Measurements from ENCODE around the gene CMC2. TPM values are rescaled to one million over a fixed set of nuclear protein-coding genes. Genes with fewer than 3 reads are reported as not detected.

CMC2 gene
- total and polyA plus RNA-seq, 9 donors = 19.1 to 41.1 (median 25.9) TPM

DNA sequence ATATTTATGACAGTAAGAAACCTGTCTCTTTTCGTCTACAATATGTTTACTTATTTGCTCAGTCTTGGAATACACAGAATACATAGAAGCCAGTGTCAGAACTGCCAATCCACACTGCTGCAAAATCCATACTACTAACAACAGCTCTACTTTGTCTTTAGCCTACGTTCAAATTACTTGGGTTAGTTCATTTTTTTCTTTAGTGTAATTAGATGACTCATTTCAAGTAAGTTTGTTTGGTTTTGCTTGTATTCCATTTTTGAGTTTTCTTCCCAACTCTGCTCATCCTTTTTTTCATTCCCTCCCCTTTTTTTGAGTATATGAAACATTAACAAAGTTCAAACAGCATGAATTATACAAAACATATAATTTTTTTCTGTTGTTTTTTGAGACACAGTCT, 16.9 kb downstream of the CMC2 start:
- DNase-seq = no peak
- WGBS, 3 donors = 44 to 71% (median 45%) methylated on average over 2 of the region's 2 CpGs
- H3K9me3 ChIP-seq = no peaks in the 10 kb centered on the region
- no peak overlapping the region for H3K4me3 ChIP-seq
- intact Hi-C loops (cut with DNase I) = no loop called here
- no peaks in the 10 kb centered on the region for H3K27me3 ChIP-seq
- no peaks in the 10 kb centered on the region for H3K4me1 ChIP-seq (ENCODE audit: insufficient read depth)
- no peaks in the 10 kb centered on the region for H3K36me3 ChIP-seq
- TF ChIP-seq, protein P1, sequence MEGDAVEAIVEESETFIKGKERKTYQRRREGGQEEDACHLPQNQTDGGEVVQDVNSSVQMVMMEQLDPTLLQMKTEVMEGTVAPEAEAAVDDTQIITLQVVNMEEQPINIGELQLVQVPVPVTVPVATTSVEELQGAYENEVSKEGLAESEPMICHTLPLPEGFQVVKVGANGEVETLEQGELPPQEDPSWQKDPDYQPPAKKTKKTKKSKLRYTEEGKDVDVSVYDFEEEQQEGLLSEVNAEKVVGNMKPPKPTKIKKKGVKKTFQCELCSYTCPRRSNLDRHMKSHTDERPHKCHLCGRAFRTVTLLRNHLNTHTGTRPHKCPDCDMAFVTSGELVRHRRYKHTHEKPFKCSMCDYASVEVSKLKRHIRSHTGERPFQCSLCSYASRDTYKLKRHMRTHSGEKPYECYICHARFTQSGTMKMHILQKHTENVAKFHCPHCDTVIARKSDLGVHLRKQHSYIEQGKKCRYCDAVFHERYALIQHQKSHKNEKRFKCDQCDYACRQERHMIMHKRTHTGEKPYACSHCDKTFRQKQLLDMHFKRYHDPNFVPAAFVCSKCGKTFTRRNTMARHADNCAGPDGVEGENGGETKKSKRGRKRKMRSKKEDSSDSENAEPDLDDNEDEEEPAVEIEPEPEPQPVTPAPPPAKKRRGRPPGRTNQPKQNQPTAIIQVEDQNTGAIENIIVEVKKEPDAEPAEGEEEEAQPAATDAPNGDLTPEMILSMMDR (IDR thresholded peaks at IDR 0.05) = no peak
- no peak for TF ChIP-seq POLR2A (IDR thresholded peaks at IDR 0.05)
- no peak for TF ChIP-seq EP300 (IDR thresholded peaks at IDR 0.05)
- no peak overlapping the region for H3K27ac ChIP-seq

DNA sequence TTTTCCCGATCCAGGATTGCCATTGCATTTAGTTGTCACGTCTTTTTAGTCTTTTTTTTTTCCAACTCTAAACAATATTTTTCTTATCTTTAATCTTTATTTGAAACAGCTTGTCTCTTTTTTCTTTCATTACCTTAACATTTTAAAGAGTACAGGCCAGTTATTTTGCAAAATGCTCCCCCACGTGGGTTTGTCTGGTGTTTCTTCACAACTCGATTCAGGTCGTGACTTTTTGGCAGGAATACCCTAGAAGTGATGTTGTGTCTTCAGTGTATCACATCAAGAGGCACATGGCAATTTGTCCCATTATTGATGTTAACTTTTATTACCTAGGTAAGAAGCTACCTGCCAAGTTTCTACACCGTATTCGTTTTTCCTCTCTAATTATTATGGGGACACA, 17.9 kb downstream of the CMC2 start:
- WGBS, 3 donors = 60 to 66% (median 61%) methylated on average over 7 of the region's 7 CpGs
- DNase-seq = no peak
- Histone ChIP-seq H3K27ac (no peak overlapping the region), H3K4me1 (ENCODE audit: insufficient read depth) (no peaks in the 10 kb centered on the region), H3K9me3 (no peaks in the 10 kb centered on the region), H3K27me3 (no peaks in the 10 kb centered on the region), H3K36me3 (no peaks in the 10 kb centered on the region), H3K4me3 (no peak overlapping the region)
- no peak for TF ChIP-seq EP300 (IDR thresholded peaks at IDR 0.05)
- TF ChIP-seq POLR2A (IDR thresholded peaks at IDR 0.05) = no peak
- TF ChIP-seq, protein P1 (IDR thresholded peaks at IDR 0.05) = no peak
- intact Hi-C loops (cut with DNase I) = no loop called here

DNA sequence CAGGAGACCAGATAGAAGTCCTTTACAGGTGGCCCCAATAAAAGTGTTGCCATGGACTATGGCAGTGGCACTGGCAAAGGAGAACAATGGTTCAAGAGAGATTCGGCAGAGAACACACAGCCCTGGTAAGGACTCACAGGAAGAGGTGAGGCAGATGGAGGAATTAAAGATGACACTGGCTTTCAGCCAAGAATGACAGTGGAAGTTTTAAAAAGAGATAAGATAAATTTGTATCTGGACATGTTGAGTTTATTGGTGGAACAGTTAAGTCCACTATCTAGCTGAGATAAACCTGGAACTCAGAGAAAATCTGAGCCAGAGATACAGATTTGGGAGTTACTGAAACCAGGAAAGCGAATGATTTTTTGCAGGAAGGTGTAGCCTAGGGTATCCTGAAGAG, 20.1 kb downstream of the CMC2 start:
- 79 to 83% (median 81%) methylated on average over 2 of the region's 2 CpGs for WGBS, 3 donors
- Histone ChIP-seq H3K4me1 (ENCODE audit: insufficient read depth) (no peaks in the 10 kb centered on the region), H3K27me3 (no peaks in the 10 kb centered on the region), H3K27ac (no peak overlapping the region), H3K36me3 (no peaks in the 10 kb centered on the region), H3K4me3 (no peak overlapping the region), H3K9me3 (no peaks in the 10 kb centered on the region)
- intact Hi-C loops (cut with DNase I) = no loop called here
- TF ChIP-seq EP300 (IDR thresholded peaks at IDR 0.05) (no peak), POLR2A (IDR thresholded peaks at IDR 0.05) (no peak)
- TF ChIP-seq, protein P1 (IDR thresholded peaks at IDR 0.05) = no peak
- no peak for DNase-seq

DNA sequence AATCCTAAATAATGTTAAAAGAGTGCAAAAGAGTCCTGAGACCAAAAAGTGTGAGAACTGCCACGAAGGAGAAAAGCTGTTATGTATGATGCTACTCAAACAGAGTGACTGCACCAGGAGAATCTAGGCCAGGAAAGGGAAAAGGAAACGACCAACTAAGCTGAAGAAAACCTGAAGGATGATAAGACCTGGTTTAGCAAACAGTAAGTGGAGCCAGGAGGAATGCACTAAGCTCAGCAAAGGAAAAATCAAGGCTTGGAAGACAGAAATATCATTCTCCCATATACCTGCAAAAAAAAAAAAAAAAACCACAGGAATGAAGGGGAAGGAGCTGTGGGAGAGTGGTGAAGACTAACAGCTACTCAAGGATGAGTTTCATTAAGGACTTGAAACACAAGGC, 21.1 kb downstream of the CMC2 start:
- Histone ChIP-seq H3K27me3 (no peaks in the 10 kb centered on the region), H3K9me3 (no peaks in the 10 kb centered on the region), H3K4me1 (ENCODE audit: insufficient read depth) (no peaks in the 10 kb centered on the region), H3K27ac (no peak overlapping the region), H3K4me3 (no peak overlapping the region), H3K36me3 (no peaks in the 10 kb centered on the region)
- no peak for DNase-seq
- WGBS, 3 donors = 40 to 47% (median 45%) methylated on average over 2 of the region's 2 CpGs
- intact Hi-C loops (cut with DNase I) = no loop called here
- TF ChIP-seq, protein P1 (IDR thresholded peaks at IDR 0.05) = no peak
- no peak for TF ChIP-seq POLR2A (IDR thresholded peaks at IDR 0.05)
- TF ChIP-seq EP300 (IDR thresholded peaks at IDR 0.05) = no peak

All from ovary (tissue), 9 donors.